IPS DF 4.7 (cell line): ENCODE results near the gene ADGRA1.
"Not testable (repeated sequence)": the region's sequence is repeated elsewhere in the genome, so short reads cannot be mapped to it uniquely, and the experiment has no call there.

Experiments
- DNase-seq: peaks from one replicate; pipeline ENCODE4 v3.0.0-alpha.2; 2013; ENCODE audit warnings: low spot score; ENCODE audit errors: extremely low read depth

The ADGRA1 gene

DNA sequence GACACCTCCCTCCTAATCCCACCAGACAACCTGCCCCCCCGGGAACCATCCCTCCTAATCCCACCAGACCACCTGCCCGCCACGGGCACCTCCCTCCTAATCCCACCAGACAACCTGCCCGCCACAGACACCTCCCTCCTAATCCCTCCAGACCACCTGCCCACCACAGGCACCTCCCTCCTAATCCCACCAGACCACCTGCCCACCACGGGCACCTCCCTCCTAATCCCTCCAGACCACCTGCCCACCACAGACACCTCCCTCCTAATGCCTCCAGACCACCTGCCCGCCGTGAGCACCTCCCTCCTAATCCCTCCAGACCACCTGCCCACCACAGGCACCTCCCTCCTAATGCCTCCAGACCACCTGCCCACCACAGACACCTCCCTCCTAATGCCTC is 23.9 kb downstream of the ADGRA1 start:
- not testable (repeated sequence) for DNase-seq

DNA sequence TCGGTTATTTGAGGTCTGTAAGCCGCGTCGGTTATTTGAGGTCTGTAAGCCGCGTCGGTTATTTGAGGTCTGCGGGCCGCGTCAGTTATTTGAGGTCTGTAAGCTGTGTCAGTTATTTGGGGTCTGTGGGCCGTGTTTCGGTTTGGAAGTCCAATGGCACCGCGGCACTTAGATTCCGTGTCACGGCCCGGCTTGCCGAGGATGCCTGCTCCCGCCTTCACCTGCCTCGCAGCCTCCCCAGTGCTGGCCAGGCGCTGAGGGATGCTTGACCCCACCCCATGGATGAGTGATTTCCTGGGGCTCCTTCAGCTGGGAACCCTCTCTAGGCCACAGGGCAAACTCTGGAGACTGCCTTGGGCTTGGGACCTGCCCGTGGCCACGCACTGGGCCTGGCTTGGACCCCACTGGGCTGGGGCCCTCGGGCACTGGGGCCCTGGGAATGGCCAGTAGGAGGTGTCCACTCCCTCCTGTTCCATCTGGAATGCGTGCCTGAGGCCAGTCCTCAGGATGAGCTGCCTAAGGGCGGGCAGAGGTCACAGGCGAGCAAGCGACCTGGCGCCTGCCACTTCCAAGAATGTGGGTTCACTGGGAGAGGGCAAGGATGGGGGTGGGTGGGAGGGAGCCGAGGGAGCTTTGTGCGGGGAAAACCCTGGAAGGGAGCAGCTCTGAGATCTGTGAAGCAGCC is 25.6 kb downstream of the ADGRA1 start:
- DNase-seq = no peak

DNA sequence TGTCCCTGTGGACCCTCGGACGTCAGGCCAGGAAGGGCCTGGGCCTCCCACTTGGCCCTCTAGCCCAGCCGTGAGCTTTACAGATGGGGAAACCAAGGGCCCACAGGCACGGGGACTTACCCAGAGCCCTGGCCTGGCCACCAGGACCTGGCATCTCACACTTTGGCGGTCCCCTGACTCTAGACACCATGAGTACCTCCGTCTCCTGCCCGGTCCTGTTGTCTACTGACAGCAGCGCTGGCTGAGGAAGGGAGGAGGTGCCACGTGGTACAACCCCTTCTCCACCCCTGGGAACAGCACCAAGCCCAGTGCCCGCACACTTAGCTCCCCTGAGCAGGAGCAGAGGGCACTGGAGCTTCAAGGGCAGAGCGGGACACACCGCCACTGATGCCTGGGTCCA is 26.1 kb downstream of the ADGRA1 start:
- no peak for DNase-seq

DNA sequence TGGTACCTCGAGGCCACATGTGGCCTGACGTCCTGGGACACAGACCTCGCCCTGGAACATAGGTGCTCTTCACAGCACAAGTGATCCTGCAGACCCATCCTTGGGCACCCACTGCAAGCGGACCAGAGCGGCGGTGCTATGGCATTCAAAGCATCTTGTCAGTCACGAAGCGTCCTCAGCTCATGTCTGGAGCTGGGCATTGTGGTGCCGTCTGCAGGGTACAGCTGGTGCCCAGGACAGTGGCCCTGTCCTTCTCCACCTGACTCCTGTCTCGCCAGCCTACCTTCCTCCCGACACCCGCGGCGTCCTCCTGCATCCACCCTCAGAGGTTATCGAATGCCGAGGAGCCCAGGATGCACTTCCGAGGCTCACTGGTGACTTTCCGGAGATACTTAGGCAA is 26.5 kb downstream of the ADGRA1 start:
- no peak for DNase-seq

DNA sequence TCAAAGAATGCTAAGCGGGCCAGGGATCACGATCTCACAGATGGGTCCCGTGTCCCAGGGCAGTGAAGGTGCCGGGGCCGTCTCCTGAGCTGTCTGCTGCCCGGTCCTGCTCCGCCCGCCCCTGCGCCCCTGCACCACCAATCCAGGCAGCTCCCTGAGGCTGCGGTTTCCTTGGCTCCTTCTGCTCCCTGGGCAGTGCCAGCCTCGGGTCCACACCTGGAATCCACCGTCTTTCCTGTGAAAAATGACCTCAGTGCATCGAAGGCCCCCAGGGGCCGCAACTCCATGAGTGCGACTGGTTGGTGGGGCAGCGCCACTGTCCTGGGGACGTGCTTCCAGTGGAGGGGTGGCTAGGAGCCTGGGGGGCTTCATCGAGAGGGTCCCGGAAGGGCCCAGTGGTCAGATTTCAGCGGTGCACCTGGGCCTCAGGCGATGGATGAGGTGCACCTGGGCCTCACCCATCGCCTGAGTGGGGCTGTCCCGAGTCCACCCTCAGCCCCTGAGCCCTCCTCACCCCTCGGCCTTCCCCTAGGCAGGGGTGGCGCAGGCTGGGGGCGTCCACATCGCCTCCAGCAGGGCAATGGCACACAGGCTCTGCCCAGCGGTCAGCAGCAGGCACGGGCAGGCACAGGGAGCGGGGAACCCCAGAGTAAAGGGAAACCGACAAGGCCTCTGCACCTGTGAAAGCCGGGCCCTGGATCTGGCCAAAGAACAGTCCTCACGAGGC is 27.2 kb downstream of the ADGRA1 start:
- DNase-seq = no peak

DNA sequence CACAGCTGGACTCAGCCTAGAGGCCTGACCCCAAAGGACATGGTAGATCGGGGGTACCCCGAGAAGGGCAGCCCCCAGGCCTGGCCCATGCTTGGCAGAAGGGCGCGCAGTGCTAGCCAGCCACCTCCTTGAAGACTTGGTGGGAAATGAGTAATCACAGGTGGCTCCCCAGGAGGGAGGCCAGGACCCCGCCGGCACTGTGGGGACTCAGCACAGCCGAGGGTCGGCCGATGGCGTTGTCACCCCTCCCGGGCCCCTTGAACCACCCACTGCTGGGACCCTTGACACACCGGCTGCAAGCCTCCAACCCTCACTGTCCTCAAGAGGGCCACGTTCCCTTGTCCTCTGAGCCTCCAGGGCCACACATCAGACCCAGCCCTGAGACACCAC is 27.7 kb downstream of the ADGRA1 start:
- DNase-seq = no peak

DNA sequence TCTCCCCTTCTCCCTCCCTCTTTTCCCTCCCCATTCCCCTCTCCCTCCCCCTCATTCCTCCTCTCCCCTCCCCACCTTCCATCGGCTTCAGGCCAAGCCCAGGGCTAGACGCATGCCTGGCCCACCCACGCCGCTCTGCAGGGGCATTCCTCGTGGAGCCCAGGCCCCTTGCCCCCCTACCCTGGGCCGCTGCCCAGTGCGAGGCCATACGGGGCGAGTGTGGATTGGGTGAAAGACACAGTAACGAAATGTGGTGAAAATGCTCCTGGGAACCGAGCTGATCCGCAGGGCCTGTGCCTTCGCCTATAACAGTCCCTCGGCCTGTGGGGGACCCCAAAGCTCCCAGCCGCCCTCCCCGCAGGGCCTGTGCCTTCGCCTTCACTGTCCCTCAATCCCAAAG is 28.3 kb downstream of the ADGRA1 start:
- DNase-seq = no peak

DNA sequence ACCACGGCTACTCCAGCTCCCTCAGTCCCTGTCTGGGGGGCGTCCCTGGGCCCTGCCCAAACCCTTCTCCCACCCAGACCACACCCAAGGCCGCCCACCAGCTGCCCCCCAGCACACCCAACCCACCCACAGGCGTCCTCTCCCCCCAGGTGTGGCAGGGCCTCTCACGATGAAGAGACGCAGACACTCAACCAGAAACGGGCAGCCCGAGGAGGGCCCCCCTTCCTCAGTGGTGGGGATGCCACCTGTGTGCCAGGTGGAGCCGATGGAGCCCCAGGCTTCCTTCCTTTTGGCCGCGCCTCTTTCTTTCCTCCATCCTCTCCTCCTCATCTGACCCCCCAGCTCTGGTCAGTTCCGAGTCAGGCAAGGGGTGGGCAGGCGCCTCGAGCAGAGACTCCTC is 28.7 kb downstream of the ADGRA1 start:
- no peak for DNase-seq

DNA sequence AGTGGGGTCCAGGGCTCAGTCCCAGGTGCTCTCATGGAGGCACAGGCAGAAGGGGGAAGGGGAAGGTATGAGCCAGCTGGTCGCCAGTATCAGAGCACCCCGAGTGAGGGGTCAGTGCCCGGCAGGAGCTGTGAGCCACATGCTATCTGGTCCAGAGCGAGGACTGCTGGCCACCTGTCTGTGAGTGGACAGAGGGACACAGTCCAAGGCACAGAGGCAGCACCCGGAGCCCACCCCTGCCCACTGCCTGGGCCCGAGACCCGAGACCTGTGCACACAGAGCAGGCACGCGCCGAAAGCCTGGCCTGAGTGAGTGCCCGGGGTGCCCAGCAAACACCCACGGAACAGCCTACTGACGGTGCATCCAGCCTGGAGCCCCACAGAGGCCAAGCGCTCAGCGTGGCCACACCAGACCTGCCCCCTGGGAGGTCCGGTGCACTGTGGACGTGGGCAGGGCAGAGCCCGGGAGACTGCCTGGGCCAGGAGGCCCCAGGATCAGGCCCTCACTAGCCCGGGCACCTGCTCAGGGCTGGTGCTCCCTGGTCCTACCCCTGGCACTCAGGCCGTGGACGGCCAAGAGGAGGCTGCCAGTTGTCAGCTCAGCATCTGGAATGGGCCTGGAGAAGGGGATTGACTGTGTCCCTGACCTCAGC is 29.4 kb downstream of the ADGRA1 start:
- no peak for DNase-seq

DNA sequence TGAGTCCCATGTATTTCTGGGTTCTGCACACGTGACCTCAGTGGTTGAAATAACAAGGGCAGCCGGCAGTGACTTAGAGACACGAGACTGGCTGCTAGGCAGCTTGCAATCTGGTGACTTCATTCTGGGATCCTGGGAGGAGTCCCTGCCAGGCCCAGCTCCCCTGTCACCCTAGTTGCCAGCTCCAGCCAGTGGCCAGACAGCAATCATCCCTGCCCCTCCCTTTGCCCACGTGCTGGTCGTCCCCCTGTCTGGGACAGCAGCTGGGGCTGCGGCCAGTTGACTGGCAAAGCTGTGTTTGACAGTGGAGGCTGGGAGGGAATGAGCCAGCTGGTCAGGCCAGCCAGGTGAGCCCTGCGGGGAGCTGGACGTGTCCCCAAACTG is 30.0 kb downstream of the ADGRA1 start:
- DNase-seq = no peak

DNA sequence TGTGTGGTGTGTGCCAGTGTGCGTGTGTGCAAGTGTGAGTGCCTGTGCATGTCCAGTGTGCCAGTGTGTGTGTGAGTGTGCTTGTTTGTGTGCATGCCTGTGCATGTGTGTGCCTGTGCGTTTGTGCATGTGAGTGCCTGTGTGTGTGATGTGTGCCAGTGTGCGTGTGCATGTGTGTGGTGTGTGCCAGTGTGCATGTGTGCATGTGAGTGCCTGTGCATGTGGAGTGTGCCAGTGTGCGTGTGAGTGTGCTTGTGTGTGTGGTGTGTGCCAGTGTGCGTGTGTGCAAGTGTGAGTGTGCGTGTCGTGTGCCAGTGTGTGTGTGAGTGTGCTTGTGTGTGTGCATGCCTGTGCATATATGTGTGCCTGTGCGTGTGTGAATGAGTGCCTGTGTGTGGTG is 33.8 kb downstream of the ADGRA1 start:
- DNase-seq = no peak

DNA sequence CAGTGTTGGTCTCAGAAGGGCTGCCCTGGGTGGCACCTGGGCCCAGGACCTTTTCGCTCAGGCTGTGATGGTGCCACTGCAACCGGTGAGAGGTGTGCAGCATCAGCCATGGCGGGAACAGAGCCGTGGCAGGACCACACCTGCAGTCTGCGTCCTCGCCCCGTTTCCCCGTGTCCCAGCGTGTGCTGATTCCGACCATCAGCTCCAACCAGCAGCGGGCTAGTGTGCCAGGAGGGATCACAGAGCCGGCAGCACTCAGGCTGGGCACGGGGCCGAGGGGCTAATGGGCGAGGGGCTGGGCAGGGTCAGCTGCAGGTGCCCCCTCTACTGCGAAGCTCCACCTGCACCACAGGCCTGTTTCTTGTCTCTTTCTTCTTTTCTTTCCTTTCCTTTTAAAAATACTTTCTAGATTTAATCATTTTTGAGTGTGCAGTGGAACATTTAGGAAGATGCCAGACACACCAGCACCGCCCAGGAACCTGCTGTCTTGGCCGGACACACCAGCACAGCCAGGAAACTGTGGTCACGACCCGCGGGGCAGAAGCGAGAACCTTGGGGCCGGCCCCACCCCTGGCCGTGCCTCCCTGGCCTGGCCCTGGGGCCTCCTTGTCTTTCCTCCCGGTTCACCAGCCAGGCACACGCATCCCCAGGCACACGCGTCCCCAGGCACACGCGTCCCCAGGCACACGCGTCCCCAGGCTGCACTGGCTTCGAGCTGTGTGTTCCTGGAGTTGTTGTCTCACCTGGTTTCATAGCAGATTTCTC is 34.6 kb downstream of the ADGRA1 start:
- no peak for DNase-seq

DNA sequence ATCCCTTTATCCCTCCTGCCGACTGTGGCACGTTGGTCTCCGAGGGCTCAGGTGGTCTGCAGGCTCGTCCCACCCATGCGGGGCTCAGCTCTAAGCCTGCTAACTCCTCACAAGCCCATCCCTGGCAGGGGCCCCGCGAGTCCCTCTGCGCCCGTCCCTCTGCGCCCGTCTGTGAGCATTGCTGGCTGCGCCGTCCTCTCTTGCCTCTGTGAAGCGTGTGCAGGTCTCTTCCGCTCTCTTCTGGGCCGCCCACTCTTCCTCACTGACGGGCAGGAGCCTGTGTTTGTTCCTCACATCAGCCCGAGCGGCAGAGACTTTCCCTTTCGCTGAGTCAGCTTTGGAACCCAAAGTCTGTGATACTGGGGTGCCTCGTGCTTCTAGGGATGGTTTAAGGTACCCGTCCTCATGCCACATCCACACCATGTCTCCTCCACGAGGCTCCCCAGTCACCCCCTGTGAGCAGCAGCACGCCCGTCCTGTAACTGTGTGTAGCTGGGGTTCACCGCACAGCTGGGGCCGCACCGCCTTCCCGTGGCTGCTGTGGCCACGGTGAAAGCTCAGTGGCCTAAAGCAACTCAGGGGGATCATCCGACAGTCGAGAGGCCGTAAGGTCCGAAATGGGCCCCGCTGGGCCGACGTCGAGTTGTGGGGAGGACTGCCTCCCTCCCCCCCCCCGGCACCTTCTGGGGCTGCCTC is 35.5 kb downstream of the ADGRA1 start:
- no peak for DNase-seq

DNA sequence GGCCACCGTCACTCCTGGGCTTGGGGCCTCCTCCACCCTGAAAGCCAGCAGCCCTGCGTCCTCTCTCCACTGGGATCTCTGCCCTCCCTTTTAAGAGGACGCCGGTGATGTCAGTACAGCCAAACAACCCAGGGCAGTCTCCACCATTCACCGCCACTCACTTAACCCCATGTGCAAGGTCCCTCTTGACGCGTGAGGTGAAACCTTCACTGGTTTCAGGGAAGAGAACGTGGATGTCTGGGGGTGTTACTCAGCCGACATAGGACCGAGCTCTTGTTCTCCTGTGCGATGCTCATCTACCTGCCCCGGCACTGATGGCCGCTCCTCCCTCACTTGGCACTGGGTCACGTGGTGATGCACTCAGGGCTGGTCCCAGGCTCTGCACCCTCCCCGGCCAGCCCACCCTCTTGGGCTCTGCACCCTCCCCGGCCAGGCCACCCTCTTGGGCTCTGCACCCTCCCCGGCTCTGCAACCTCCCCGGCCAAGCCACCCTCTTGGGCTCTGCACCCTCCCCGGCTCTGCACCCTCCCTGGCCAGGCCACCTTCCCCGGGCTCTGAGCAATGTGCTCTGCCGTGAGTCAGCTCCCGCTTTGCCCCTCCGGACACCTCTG is 36.1 kb downstream of the ADGRA1 start:
- no peak for DNase-seq

DNA sequence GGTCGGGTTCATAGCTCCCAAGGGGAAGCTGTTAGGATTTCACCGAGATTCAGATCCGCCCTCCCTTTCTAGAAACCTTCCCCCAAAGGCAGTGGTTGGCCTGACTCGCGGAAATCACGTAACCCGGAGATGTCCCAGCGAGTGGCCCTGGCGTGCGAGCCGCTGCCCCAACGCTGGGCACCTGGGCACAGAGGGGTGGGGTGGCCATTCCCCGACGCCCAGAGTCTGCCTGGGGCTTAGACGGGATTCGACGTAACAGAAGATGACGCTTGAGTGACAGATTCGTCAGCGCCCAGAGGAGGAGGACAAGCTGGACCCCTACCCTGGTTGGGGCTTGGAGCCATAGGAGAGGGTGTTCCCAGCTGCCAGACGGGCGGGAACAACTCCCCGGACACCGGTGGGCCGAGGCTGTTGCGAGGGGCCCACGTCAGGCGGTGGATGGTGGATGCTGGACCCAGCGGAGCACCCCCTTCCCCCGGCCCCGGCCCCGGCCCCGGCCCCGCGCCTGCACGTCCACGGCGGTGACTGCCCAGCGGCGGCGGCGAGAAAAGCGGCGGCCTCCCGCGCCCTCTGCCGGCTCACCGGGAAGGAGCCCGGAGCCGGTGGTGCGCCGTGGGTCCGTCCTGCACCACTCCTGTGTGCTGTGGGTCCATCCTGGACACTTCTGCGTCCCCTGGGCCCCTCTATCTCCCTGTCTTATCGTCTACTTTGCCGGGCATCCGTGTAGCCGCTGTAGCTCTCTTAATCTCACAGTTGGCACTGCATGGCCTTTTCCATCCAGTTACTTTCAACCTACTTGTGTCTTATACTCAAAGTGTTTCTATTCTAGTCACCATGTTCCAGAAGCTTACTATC is 36.9 kb downstream of the ADGRA1 start:
- DNase-seq = no peak

DNA sequence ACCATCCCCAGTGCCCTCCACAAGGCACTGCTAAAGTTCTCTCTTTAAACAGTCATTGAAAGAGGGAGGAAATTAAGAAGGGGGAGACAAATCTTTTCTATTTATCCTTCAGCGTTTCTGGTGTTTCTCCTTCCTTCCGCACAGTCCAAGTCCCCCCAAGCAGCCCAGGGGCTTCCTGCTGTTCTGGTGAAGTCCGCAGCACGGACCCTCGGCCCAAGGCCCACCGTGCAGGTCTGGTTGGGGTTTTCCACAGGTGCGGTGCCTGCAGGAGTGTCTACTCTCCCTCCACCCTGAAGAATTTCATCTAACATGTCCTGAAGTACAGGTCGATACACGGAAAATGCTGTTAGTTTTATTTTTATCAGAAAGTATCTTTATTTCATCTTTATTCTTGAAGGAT is 38.2 kb downstream of the ADGRA1 start:
- no peak for DNase-seq

DNA sequence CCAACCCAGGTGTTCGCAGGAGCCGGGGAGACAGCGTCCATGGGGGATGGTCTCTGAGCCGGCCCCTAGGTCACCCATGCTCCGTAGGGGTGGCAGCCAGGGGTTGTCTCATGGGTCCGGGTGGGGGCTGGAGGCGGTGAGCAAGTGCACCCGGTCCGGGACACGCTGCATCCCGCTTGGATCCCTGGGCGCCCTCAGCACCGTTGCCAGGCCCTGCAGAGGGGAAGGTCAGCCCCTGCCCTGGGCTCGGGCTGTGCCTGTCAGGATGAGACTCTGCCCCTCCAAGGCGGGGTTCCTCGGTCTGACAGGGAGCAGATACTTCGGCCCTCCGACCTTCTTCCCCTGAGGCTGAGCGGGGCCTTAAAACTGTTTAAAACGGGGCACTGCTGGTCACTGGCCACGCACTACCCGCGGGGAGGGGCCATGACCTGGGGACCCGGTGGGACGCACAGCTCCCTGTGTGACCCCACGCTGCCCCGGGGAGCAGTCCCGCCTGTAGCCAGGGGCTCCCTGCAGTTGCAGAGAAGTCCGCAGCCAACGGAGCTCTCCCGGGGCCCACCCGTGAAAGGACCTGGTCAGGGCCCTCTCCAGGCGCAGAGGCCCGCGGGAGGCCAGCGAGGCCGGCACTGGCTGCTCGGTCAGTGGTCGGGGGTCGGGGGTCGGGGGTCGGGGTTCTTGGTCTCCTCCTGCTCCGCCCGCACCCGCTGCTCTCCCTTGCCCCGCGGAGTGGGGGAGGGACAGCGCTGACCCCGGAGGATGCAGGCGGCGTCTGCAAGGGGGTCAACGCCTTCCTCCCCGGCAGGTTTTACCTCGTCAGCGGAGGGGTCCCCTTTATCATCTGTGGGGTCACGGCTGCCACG is 38.9 kb downstream of the ADGRA1 start:
- DNase-seq = no peak

DNA sequence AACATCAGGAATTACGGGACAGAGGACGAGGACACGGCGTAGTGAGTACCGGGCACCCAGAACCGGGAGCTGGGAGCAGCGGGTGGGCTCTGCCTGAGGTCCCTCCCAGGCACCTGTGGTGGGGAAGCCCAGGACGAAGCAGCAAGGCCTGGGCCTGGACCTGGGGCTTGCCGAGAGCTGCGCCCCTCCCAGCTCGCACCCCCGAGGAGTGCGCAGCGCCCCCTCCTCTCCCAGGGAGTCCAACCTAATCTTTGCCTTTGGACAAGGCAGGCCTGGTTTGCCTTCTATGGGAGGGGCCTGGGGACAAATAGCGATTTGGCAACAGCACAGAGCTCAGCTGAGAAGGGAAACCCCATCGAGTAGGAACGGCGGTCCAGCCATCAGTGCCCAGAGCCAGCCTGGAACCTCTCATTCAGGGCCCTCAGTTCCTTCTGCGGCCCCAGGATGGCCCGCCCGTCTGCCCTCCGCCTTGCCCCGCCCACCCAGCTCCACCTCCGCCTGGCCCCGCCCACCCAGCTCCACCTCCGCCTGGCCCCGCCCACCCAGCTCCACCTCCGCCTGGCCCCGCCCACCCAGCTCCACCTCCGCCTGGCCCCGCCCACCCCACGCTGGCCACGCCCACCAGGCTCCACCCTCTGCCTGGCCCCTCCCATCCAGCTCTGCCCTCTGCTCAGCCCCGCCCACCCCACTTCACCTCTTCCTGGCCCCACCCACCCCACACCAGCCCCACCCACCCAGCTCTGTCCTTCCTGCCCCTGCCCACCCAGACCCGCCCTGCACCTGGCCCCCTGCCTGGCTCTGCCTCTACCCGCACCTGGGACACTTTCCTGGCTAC is 39.8 kb downstream of the ADGRA1 start:
- DNase-seq = no peak
